ENCODE measurements around the gene RPLP1. TPM values are rescaled to one million over a fixed set of nuclear protein-coding genes. Genes with fewer than 3 reads are reported as not detected.
"Not testable (repeated sequence)": the region's sequence is repeated elsewhere in the genome, so short reads cannot be mapped to it uniquely, and the experiment has no call there.

Gene RPLP1
- total and polyA plus RNA-seq, 3 experiments from 2014 or later, result 2,084 to 2,332 (median 2,216) TPM

DNA sequence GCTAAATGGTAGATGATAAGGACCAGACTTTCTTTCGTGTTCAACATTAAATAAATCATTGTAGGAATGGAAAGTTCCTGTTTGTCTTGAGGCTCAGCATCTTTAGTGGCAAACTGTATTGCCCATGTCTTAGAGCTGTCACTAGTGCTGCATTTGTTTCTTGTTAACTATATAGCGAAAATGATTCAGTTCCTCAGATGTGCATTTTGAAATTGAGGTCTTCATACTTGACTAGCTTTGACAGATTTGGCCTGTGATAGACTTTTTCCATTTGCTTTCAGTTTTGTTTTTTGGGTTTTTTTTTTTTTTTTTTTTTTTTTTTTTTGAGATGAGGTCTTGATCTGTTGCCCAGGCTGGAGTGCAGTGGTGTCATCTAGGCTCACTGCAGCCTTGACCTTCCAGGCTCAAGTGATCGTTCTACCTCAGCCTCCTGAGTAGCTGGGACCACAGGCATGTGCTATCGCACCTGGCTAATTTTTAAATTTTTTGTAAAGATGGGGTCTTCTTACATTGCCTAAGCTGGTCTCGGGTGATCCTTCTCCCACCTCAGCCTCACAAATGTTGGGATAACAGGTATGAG is 9.5 kb upstream of the RPLP1 start:
- Histone ChIP-seq H3K9me3 (ENCODE audit: low read length) (no peaks in the 10 kb centered on the region), H3K27me3 (ENCODE audit: insufficient read depth, low read length, poor library complexity, severe bottlenecking) (no peaks in the 10 kb centered on the region), H3K36me3 (ENCODE audit: insufficient read depth, low read length) (no peaks in the 10 kb centered on the region), H3K27ac (ENCODE audit: low read depth, low read length) (no peak overlapping the region), H3K4me3 (ENCODE audit: low read length) (no peak overlapping the region), H3K4me1 (ENCODE audit: insufficient read depth, low read length) (no peaks in the 10 kb centered on the region)
- peaks cover 2 to 14% (median 12%) of the 10 kb centered on the region in 3 donors for H3K4me1 Mint-ChIP-seq
- peak overlapping the region in 5 of 8 donors; percentile 12 to 84 (median 66) for H3K27ac Mint-ChIP-seq
- no peaks in the 10 kb centered on the region for H3K9me3 Mint-ChIP-seq
- no peak for DNase-seq
- H3K4me3 Mint-ChIP-seq, result peak overlapping the region in 3 of 7 donors; percentile 30 to 55 (median 50)
- H3K36me3 Mint-ChIP-seq, result no peaks in the 10 kb centered on the region
- POLR2A ChIA-PET, result interaction anchor here (1.7 kb wide), 1 partner anchor 8 kb away, joined by 4 read pairs; no protein-coding TSS in a partner anchor
- CTCF ChIA-PET, result no interaction called here
- no peaks in the 10 kb centered on the region for H3K27me3 Mint-ChIP-seq

DNA sequence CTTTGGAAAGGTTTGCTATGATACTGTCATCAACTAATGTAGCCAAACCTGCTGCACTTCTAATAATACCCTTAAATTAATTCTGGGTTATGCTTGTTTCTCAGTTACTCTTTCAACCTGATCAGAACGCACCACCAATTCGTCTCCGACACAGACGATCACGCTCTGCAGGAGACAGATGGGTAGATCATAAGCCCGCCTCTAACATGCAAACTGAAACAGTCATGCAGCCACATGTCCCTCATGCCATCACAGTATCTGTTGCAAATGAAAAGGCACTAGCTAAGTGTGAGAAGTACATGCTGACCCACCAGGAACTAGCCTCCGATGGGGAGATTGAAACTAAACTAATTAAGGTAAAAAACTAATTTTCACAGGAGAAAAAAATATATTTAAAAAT is 7.9 kb upstream of the RPLP1 start:
- Histone ChIP-seq H3K4me1 (ENCODE audit: insufficient read depth, low read length) (no peaks in the 10 kb centered on the region), H3K9me3 (ENCODE audit: low read length) (no peaks in the 10 kb centered on the region), H3K36me3 (ENCODE audit: insufficient read depth, low read length) (no peaks in the 10 kb centered on the region), H3K27me3 (ENCODE audit: insufficient read depth, low read length, poor library complexity, severe bottlenecking) (no peaks in the 10 kb centered on the region), H3K27ac (ENCODE audit: low read depth, low read length) (no peak overlapping the region), H3K4me3 (ENCODE audit: low read length) (no peak overlapping the region)
- Mint-ChIP-seq H3K9me3 (no peaks in the 10 kb centered on the region), H3K4me3 (no peak overlapping the region), H3K4me1 (peaks cover 2 to 14% (median 12%) of the 10 kb centered on the region in 3 donors), H3K27ac (no peak overlapping the region), H3K27me3 (no peaks in the 10 kb centered on the region), H3K36me3 (no peaks in the 10 kb centered on the region)
- CTCF ChIA-PET, result interaction anchor here (1.6 kb wide), 1 partner anchor 18 kb away, joined by 4 read pairs; no protein-coding TSS in a partner anchor
- no peak for DNase-seq
- POLR2A ChIA-PET, result no interaction called here

DNA sequence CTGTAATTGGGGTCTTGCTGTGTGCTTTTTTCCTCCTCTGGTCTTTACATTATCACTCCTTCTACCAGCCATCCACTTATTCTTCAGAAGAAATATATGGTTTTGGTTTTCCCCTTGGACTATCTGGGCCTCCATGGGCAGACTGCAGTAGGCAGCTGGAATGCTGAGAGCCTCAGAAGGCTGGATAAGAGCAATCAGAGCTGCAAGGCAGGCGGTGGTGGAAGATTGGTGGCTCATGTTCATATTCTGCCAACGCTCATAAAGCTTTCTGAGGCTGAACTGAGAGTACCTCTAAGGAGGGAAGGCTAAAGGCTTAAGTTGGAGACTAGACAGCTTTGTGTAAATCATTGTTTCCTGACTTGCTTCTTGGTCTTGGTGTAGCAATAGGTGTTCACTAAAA is 5.7 kb upstream of the RPLP1 start:
- POLR2A ChIA-PET, result no interaction called here
- CTCF ChIA-PET, result interaction anchor here (0.8 to 1.3 kb wide), 2 partner anchors 16 to 31 kb away, joined by 3 to 4 read pairs; no protein-coding TSS in a partner anchor
- Histone ChIP-seq H3K27ac (ENCODE audit: low read depth, low read length) (no peak overlapping the region), H3K9me3 (ENCODE audit: low read length) (no peaks in the 10 kb centered on the region), H3K36me3 (ENCODE audit: insufficient read depth, low read length) (no peaks in the 10 kb centered on the region), H3K27me3 (ENCODE audit: insufficient read depth, low read length, poor library complexity, severe bottlenecking) (no peaks in the 10 kb centered on the region), H3K4me3 (ENCODE audit: low read length) (no peak overlapping the region), H3K4me1 (ENCODE audit: insufficient read depth, low read length) (peaks cover 5% of the 10 kb centered on the region)
- Mint-ChIP-seq H3K27ac (no peak overlapping the region), H3K36me3 (no peaks in the 10 kb centered on the region), H3K9me3 (no peaks in the 10 kb centered on the region), H3K4me1 (peaks cover 4 to 18% (median 16%) of the 10 kb centered on the region in 3 donors), H3K27me3 (no peaks in the 10 kb centered on the region), H3K4me3 (no peak overlapping the region)
- no peak for DNase-seq

DNA sequence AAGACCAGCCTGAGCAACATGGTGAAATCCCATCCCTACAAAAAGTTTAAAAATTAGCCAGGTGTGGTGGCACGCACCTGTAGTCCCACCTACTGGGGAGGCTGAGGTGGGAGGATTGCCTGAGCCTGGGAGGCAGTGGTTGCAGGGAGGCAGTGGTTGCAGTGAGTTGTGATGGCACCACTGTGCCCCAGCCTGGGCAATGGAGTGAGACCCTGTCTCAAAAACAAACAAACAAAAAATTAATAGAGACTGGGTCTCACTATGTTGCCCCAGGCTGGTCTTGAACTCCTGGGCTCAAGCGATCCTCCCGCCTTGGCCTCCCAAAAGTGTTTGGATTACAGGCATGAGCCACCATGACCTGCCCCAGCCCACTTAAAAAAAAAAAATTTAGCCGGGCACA is 2.4 kb upstream of the RPLP1 start:
- H3K4me1 Mint-ChIP-seq, result peaks cover 27 to 31% (median 30%) of the 10 kb centered on the region in 3 donors
- DNase-seq; POLR2A ChIA-PET; H3K4me3 Mint-ChIP-seq; H3K4me3 ChIP-seq (ENCODE audit: low read length); H3K9me3 ChIP-seq (ENCODE audit: low read length); H3K27ac Mint-ChIP-seq; H3K27me3 Mint-ChIP-seq; H3K36me3 ChIP-seq (ENCODE audit: insufficient read depth, low read length); H3K9me3 Mint-ChIP-seq; H3K27me3 ChIP-seq (ENCODE audit: insufficient read depth, low read length, poor library complexity, severe bottlenecking); H3K27ac ChIP-seq (ENCODE audit: low read depth, low read length): not testable (repeated sequence)
- peaks cover 2 to 26% (median 3%) of the 10 kb centered on the region in 3 donors for H3K36me3 Mint-ChIP-seq
- peaks cover 21% of the 10 kb centered on the region for H3K4me1 ChIP-seq (ENCODE audit: insufficient read depth, low read length)
- CTCF ChIA-PET, result interaction anchor here (1.5 kb wide), 1 partner anchor 36 kb away, joined by 5 read pairs; the partner anchor contains the start of gene KIF23

DNA sequence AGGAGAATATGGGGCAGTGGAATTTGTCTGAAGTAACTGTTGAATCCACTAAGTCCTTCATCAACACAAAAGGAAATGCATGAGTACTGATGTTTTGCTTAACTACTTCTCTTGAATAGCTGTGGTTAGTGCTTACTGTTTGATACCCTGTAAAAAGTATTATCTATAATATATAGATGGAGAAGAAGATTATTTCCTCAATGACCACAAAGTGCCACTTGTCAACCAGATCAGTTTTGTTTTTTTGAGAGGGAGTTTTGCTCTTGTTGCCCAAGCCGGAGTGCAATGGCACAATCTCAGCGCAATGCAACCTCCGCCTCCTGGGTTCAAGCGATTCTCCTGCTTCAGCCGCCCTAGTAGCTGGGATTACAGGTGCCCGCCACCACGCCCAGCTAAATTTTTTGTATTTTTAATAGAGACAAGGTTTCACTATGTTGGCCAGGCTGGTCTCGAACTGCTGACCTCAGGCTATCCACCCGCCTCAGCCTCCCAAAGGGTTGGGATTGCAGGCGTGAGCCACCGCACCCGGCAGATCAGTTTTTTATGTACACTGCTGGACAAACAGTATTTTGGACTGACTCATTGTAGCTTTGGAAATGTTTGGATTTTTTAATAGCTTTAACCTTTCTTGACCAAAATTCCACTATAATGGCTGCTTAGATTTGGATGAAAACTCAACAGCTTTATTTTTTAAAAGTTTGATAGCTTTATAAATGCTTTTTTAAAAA is 1.5 kb upstream of the RPLP1 start:
- Histone ChIP-seq H3K9me3 (ENCODE audit: low read length) (no peaks in the 10 kb centered on the region), H3K4me1 (ENCODE audit: insufficient read depth, low read length) (peaks cover 25% of the 10 kb centered on the region), H3K36me3 (ENCODE audit: insufficient read depth, low read length) (peaks cover 13% of the 10 kb centered on the region), H3K27ac (ENCODE audit: low read depth, low read length) (peak overlapping the region; percentile 94), H3K27me3 (ENCODE audit: insufficient read depth, low read length, poor library complexity, severe bottlenecking) (no peaks in the 10 kb centered on the region), H3K4me3 (ENCODE audit: low read length) (no peak overlapping the region)
- peaks cover 34 to 39% (median 38%) of the 10 kb centered on the region in 3 donors for H3K4me1 Mint-ChIP-seq
- peaks cover 3 to 35% (median 4%) of the 10 kb centered on the region in 3 donors for H3K36me3 Mint-ChIP-seq
- no peaks in the 10 kb centered on the region for H3K9me3 Mint-ChIP-seq
- ChIA-PET POLR2A (interaction anchor here (0.6 to 4.4 kb wide), 9 partner anchors 8 to 648 kb away, joined by 3 to 110 read pairs (median 6); partner anchors contain the start of genes GLCE and KIF23), CTCF (interaction anchor here (1.0 to 6.2 kb wide), 5 partner anchors 9 to 48 kb away, joined by 3 to 121 read pairs (median 4); partner anchors contain the start of gene KIF23)
- DNase-seq, result no peak
- peak overlapping the region in 6 of 7 donors; percentile 90 to 97 (median 95) for H3K4me3 Mint-ChIP-seq
- H3K27ac Mint-ChIP-seq, result peak overlapping the region in 4 of 8 donors; percentile 87 to 99 (median 96)
- H3K27me3 Mint-ChIP-seq, result peaks cover 0 to 2% of the 10 kb centered on the region in 2 donors

DNA sequence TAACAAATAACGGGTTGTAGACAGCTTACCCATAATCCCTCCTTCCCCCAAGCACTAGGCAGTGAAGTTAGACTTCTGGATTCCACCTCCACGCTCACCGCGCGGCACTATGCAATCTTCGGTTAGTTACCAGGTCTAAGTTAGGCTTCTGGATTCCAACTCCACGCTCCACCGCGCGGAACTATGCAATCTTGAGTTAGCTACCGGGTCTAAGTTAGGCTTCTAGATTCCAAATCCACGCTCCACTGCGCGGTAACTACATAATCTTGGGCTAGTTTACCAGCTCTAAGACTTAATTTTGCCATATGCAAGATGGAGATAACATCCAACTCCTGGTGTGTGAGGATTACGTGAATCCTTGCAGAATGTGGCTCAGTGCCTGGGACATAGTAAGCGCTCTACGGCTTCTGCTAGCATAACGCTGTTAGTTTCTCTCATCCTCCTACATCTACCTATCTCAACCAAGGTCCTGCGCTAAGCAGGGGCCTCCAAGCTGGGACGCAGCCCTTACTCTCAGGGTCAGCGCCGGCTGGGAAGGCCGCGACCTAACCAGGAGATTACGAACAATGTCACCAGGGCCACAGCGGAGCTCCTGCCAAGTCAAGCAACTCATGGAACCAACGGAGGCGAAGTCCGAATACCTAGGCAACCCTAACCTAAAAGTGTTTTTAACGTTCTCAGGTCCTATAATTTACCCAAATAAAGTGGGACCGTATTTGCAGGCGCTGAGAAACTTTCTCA is 497 bp upstream of the RPLP1 start:
- ChIA-PET POLR2A (interaction anchor here (0.6 to 4.4 kb wide), 9 partner anchors 9 to 648 kb away, joined by 4 to 110 read pairs (median 10); partner anchors contain the start of genes GLCE, KIF23 and TLE3), CTCF (interaction anchor here (1.0 to 6.2 kb wide), 4 partner anchors 8 to 49 kb away, joined by 3 to 121 read pairs (median 4); no protein-coding TSS in a partner anchor)
- Mint-ChIP-seq H3K27ac (peak overlapping the region; percentile 87 to 99 (median 98)), H3K27me3 (peaks cover 0 to 2% of the 10 kb centered on the region in 2 donors), H3K9me3 (no peaks in the 10 kb centered on the region), H3K36me3 (peaks cover 3 to 44% (median 6%) of the 10 kb centered on the region in 3 donors), H3K4me3 (peak overlapping the region; percentile 90 to 99 (median 95)), H3K4me1 (peaks cover 36 to 42% (median 42%) of the 10 kb centered on the region in 3 donors)
- Histone ChIP-seq H3K4me1 (ENCODE audit: insufficient read depth, low read length) (peaks cover 25% of the 10 kb centered on the region), H3K9me3 (ENCODE audit: low read length) (no peaks in the 10 kb centered on the region), H3K27ac (ENCODE audit: low read depth, low read length) (peak overlapping the region; percentile 94), H3K4me3 (ENCODE audit: low read length) (peak overlapping the region; percentile 59), H3K27me3 (ENCODE audit: insufficient read depth, low read length, poor library complexity, severe bottlenecking) (no peaks in the 10 kb centered on the region), H3K36me3 (ENCODE audit: insufficient read depth, low read length) (peaks cover 23% of the 10 kb centered on the region)
- no peak for DNase-seq

DNA sequence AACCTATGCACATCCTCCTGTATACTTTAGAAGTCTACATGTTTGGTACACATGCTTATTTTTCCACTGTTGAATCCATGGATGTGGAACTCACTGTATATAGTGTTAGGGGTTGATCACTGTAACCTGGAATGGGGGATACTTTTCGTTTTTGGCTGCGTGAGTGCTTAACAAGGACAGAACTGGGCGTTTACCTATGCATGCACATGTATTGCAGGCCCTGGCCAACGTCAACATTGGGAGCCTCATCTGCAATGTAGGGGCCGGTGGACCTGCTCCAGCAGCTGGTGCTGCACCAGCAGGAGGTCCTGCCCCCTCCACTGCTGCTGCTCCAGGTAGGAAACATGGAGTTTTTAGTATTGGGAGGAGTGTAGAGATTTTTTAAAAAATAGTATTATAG is 2.3 kb downstream of the RPLP1 start:
- Mint-ChIP-seq H3K4me3 (peak overlapping the region; percentile 90 to 99 (median 95)), H3K4me1 (peaks cover 36 to 48% (median 42%) of the 10 kb centered on the region in 3 donors), H3K27ac (peak overlapping the region; percentile 21 to 99 (median 97)), H3K9me3 (no peaks in the 10 kb centered on the region), H3K36me3 (peaks cover 3 to 53% (median 9%) of the 10 kb centered on the region in 3 donors), H3K27me3 (peaks cover 0 to 2% of the 10 kb centered on the region in 2 donors)
- ChIA-PET POLR2A (interaction anchor here (3.9 to 4.4 kb wide), 3 partner anchors 7 to 40 kb away, joined by 27 to 110 read pairs (median 57); partner anchors contain the start of gene KIF23), CTCF (interaction anchor here (0.9 to 6.2 kb wide), 2 partner anchors 10 to 38 kb away, joined by 3 to 121 read pairs; no protein-coding TSS in a partner anchor)
- H3K36me3 ChIP-seq (ENCODE audit: insufficient read depth, low read length), result peaks cover 28% of the 10 kb centered on the region
- DNase-seq, result no peak
- H3K27me3 ChIP-seq (ENCODE audit: insufficient read depth, low read length, poor library complexity, severe bottlenecking), result no peaks in the 10 kb centered on the region
- no peak overlapping the region for H3K4me3 ChIP-seq (ENCODE audit: low read length)
- peaks cover 25% of the 10 kb centered on the region for H3K4me1 ChIP-seq (ENCODE audit: insufficient read depth, low read length)
- no peak overlapping the region for H3K27ac ChIP-seq (ENCODE audit: low read depth, low read length)
- no peaks in the 10 kb centered on the region for H3K9me3 ChIP-seq (ENCODE audit: low read length)

Measured in CD8-positive, alpha-beta memory T cell (primary cell).